ENCODE results near the gene ATXN7L2. TPM values are rescaled to one million over a fixed set of nuclear protein-coding genes. Genes with fewer than 3 reads are reported as not detected.

ATXN7L2 gene
- total and polyA plus RNA-seq, 4 donors = 0.61 to 1.7 (median 1.3) TPM

- Histone ChIP-seq H3K9me3 (ENCODE audit: control insufficient read depth in 4 of 4, low read length in 3 of 4) (no peaks in the 10 kb centered on the region), H3K9ac (ENCODE audit: low read depth in 1 of 2, low read length in 2 of 2) (no peak overlapping the region), H3K27ac (ENCODE audit: low read depth in 1 of 2, low read length in 2 of 2) (no peak overlapping the region), H3K27me3 (ENCODE audit: control insufficient read depth in 4 of 4, insufficient read depth in 4 of 4, low read length in 3 of 4) (no peaks in the 10 kb centered on the region), H3K36me3 (ENCODE audit: control insufficient read depth in 4 of 4, insufficient read depth in 3 of 4, low read depth in 1 of 4, low read length in 3 of 4) (peaks cover 0 to 18% (median 2%) of the 10 kb centered on the region in 4 donors), H3K4me3 (ENCODE audit: low read depth in 1 of 3, low read length in 3 of 3) (no peak overlapping the region), H3K4me1 (ENCODE audit: control insufficient read depth in 4 of 4, insufficient read depth in 4 of 4, low read length in 3 of 4) (peaks cover 0 to 12% (median 8%) of the 10 kb centered on the region in 4 donors)
- no peak for DNase-seq (ENCODE audit: low spot score)
- TF ChIP-seq SP1 (IDR thresholded peaks at IDR 0.05) = no peak
- TF ChIP-seq MAX (IDR thresholded peaks at IDR 0.05) = no peak
- no peak for TF ChIP-seq RAD21 (IDR thresholded peaks at IDR 0.05)
- no peak for TF ChIP-seq GABPA (IDR thresholded peaks at IDR 0.05 in 1 of 2, conservative IDR thresholded peaks at IDR 0.05 in 1 of 2)
- TF ChIP-seq YY1 (IDR thresholded peaks at IDR 0.05) = no peak
- 97% methylated on average over 8 of the region's 8 CpGs for WGBS
Measured at GRCh38 chr1:109491372-109491771, 7.7 kb downstream of the ATXN7L2 start.

- Histone ChIP-seq H3K27ac (ENCODE audit: low read depth in 1 of 2, low read length in 2 of 2) (no peak overlapping the region), H3K4me1 (ENCODE audit: control insufficient read depth in 4 of 4, insufficient read depth in 4 of 4, low read length in 3 of 4) (peaks cover 0 to 12% (median 8%) of the 10 kb centered on the region in 4 donors), H3K27me3 (ENCODE audit: control insufficient read depth in 4 of 4, insufficient read depth in 4 of 4, low read length in 3 of 4) (no peaks in the 10 kb centered on the region), H3K36me3 (ENCODE audit: control insufficient read depth in 4 of 4, insufficient read depth in 3 of 4, low read depth in 1 of 4, low read length in 3 of 4) (peaks cover 0 to 21% (median 10%) of the 10 kb centered on the region in 4 donors), H3K9ac (ENCODE audit: low read depth in 1 of 2, low read length in 2 of 2) (no peak overlapping the region), H3K9me3 (ENCODE audit: control insufficient read depth in 4 of 4, low read length in 3 of 4) (no peaks in the 10 kb centered on the region), H3K4me3 (ENCODE audit: low read depth in 1 of 3, low read length in 3 of 3) (no peak overlapping the region)
- no peak for TF ChIP-seq HNF4G (IDR thresholded peaks at IDR 0.05)
- TF ChIP-seq NR2F2 (IDR thresholded peaks at IDR 0.05) = no peak
- no peak for TF ChIP-seq SP1 (IDR thresholded peaks at IDR 0.05)
- TF ChIP-seq YY1 (IDR thresholded peaks at IDR 0.05) = no peak
- TF ChIP-seq RAD21 (IDR thresholded peaks at IDR 0.05) = no peak
- TF ChIP-seq FOXA1 (IDR thresholded peaks at IDR 0.05) = no peak
- no peak for TF ChIP-seq ATF3 (IDR thresholded peaks at IDR 0.05)
- TF ChIP-seq ZBTB33 (IDR thresholded peaks at IDR 0.05) = no peak
- no peak for DNase-seq (ENCODE audit: low spot score)
- 80% methylated on average over 4 of the region's 4 CpGs for WGBS
Measured at GRCh38 chr1:109492779-109493178, 9.1 kb downstream of the ATXN7L2 start.

- no peaks in the 10 kb centered on the region for H3K9me3 ChIP-seq (ENCODE audit: control insufficient read depth in 4 of 4, low read length in 3 of 4)
- H3K4me1 ChIP-seq (ENCODE audit: control insufficient read depth in 4 of 4, insufficient read depth in 4 of 4, low read length in 3 of 4) = peaks cover 0 to 12% (median 8%) of the 10 kb centered on the region in 4 donors
- no peak overlapping the region for H3K27ac ChIP-seq (ENCODE audit: low read depth in 1 of 2, low read length in 2 of 2)
- no peak overlapping the region for H3K9ac ChIP-seq (ENCODE audit: low read depth in 1 of 2, low read length in 2 of 2)
- DNase-seq (ENCODE audit: low spot score) = no peak
- H3K36me3 ChIP-seq (ENCODE audit: control insufficient read depth in 4 of 4, insufficient read depth in 3 of 4, low read depth in 1 of 4, low read length in 3 of 4) = peaks cover 0 to 17% (median 11%) of the 10 kb centered on the region in 4 donors
- whole genome bisulfite sequencing = 85% methylated on average over 4 of the region's 4 CpGs
- H3K27me3 ChIP-seq (ENCODE audit: control insufficient read depth in 4 of 4, insufficient read depth in 4 of 4, low read length in 3 of 4) = no peaks in the 10 kb centered on the region
- H3K4me3 ChIP-seq (ENCODE audit: low read depth in 1 of 3, low read length in 3 of 3) = no peak overlapping the region
- TF ChIP-seq NR2F2 (IDR thresholded peaks at IDR 0.05) = no peak
- TF ChIP-seq ATF3 (IDR thresholded peaks at IDR 0.05) = no peak
- TF ChIP-seq HNF4G (IDR thresholded peaks at IDR 0.05) = no peak
- TF ChIP-seq YY1 (IDR thresholded peaks at IDR 0.05) = no peak
- TF ChIP-seq RAD21 (IDR thresholded peaks at IDR 0.05) = no peak
- no peak for TF ChIP-seq FOXA1 (IDR thresholded peaks at IDR 0.05)
- TF ChIP-seq MAX (IDR thresholded peaks at IDR 0.05) = no peak
- no peak for TF ChIP-seq SP1 (IDR thresholded peaks at IDR 0.05)
- no peak for TF ChIP-seq ZBTB33 (IDR thresholded peaks at IDR 0.05)
- TF ChIP-seq RXRA (IDR thresholded peaks at IDR 0.05) = no peak
- TF ChIP-seq EGR1 (IDR thresholded peaks at IDR 0.05; ENCODE audit: low read depth in 2 of 2) = no peak
- no peak for TF ChIP-seq CTCF (IDR thresholded peaks at IDR 0.05; ENCODE audit: low read depth, low read length, missing input control)
- TF ChIP-seq GABPA (IDR thresholded peaks at IDR 0.05 in 1 of 2, conservative IDR thresholded peaks at IDR 0.05 in 1 of 2) = no peak
- TF ChIP-seq HNF4A (conservative IDR thresholded peaks at IDR 0.05) = no peak
- TF ChIP-seq FOXA2 (IDR thresholded peaks at IDR 0.05) = no peak
- TF ChIP-seq JUND (IDR thresholded peaks at IDR 0.05) = no peak
- no peak for TF ChIP-seq TAF1 (conservative IDR thresholded peaks at IDR 0.05)
Measured at GRCh38 chr1:109493227-109493626, 9.5 kb downstream of the ATXN7L2 start.

Data from liver (tissue), 9 donors.